Measurements from ENCODE around the gene ST8SIA4.

Gene ST8SIA4

DNA sequence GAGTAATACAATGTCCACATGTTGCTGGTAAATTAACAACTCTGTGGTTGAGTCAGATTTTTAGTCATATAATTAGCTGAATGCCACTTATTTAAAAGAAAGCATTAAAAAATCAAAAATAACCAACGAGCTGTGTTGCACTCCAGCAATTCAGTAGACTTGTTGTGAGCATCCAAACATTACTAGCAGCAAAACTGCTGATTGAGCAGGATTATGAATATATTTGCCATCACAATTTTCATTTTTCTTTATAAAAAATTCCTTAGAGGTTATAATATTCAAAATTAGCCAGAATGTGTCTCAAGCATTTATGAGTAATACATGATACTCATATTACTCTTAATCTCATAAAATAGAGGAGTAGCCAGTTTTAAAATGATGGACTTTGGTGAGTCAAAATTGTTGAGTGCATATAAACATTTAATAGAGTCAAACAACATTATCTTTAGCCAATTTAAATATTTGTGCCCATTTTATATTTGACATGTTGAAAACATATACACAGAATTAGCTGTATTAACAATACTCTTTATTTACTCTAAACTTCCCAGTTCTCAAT, 44.0 kb downstream of the ST8SIA4 start:
- TF ChIP-seq, protein P1, sequence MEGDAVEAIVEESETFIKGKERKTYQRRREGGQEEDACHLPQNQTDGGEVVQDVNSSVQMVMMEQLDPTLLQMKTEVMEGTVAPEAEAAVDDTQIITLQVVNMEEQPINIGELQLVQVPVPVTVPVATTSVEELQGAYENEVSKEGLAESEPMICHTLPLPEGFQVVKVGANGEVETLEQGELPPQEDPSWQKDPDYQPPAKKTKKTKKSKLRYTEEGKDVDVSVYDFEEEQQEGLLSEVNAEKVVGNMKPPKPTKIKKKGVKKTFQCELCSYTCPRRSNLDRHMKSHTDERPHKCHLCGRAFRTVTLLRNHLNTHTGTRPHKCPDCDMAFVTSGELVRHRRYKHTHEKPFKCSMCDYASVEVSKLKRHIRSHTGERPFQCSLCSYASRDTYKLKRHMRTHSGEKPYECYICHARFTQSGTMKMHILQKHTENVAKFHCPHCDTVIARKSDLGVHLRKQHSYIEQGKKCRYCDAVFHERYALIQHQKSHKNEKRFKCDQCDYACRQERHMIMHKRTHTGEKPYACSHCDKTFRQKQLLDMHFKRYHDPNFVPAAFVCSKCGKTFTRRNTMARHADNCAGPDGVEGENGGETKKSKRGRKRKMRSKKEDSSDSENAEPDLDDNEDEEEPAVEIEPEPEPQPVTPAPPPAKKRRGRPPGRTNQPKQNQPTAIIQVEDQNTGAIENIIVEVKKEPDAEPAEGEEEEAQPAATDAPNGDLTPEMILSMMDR (IDR thresholded peaks at IDR 0.05; ENCODE audit: control insufficient read depth, insufficient read depth, low read depth, low read length, missing control alignments), result no peak
- no peak for DNase-seq (ENCODE audit: low read depth)
- no peak overlapping the region for H3K4me3 ChIP-seq (ENCODE audit: control insufficient read depth, low read depth, low read length)

- TF ChIP-seq, protein P1 (IDR thresholded peaks at IDR 0.05; ENCODE audit: control insufficient read depth, insufficient read depth, low read depth, low read length, missing control alignments), result no peak
- no peak for DNase-seq (ENCODE audit: low read depth)
- no peak overlapping the region for H3K4me3 ChIP-seq (ENCODE audit: control insufficient read depth, low read depth, low read length)
Observed at GRCh38 chr5:100856462-100856861, 46.6 kb downstream of the ST8SIA4 start.

GRCh38 chr5:100855937-100856430, 47.1 kb downstream of the ST8SIA4 start:
- TF ChIP-seq, protein P1 (IDR thresholded peaks at IDR 0.05; ENCODE audit: control insufficient read depth, insufficient read depth, low read depth, low read length, missing control alignments), result no peak
- H3K4me3 ChIP-seq (ENCODE audit: control insufficient read depth, low read depth, low read length), result no peak overlapping the region
- DNase-seq (ENCODE audit: low read depth), result no peak

GRCh38 chr5:100855295-100855694, 47.8 kb downstream of the ST8SIA4 start:
- DNase-seq (ENCODE audit: low read depth), result no peak
- TF ChIP-seq, protein P1 (IDR thresholded peaks at IDR 0.05; ENCODE audit: control insufficient read depth, insufficient read depth, low read depth, low read length, missing control alignments), result no peak
- no peak overlapping the region for H3K4me3 ChIP-seq (ENCODE audit: control insufficient read depth, low read depth, low read length)

- DNase-seq (ENCODE audit: low read depth), result no peak
- TF ChIP-seq, protein P1 (IDR thresholded peaks at IDR 0.05; ENCODE audit: control insufficient read depth, insufficient read depth, low read depth, low read length, missing control alignments), result no peak
- H3K4me3 ChIP-seq (ENCODE audit: control insufficient read depth, low read depth, low read length), result no peak overlapping the region
Observed at GRCh38 chr5:100854591-100854990, 48.5 kb downstream of the ST8SIA4 start.

DNA sequence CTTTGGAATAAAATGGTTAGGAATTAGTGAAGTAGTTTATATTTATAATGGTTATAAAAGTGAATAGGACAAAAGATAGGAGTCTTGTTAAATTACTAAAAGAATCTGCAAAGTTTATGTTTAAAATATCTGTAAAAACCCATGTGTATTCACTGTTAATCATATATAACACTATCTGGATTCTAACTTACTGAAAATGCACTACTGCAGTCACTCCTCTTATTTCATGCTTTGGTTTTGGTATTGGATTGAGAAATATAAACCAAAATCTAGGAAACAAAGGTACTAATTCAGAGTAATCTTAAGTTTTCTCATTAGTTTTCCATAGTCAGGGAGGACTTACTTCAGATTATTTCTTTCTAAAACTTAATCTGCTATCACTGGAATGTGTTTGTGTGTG, 49.5 kb downstream of the ST8SIA4 start:
- DNase-seq (ENCODE audit: low read depth), result no peak
- H3K4me3 ChIP-seq (ENCODE audit: control insufficient read depth, low read depth, low read length), result no peak overlapping the region
- TF ChIP-seq, protein P1 (IDR thresholded peaks at IDR 0.05; ENCODE audit: control insufficient read depth, insufficient read depth, low read depth, low read length, missing control alignments), result no peak
